ENCODE results near the gene CCDC126. TPM values are rescaled to one million over a fixed set of nuclear protein-coding genes. Genes with fewer than 3 reads are reported as not detected.

Gene CCDC126
- 37.2 TPM for total RNA-seq

GRCh38 chr7:23597094-23598091 is at the start of gene CCDC126:
TSS of gene CCDC126 (plus strand) at chr7:23597382. CDS start at chr7:23611316, 13,934 bp downstream.

DNA sequence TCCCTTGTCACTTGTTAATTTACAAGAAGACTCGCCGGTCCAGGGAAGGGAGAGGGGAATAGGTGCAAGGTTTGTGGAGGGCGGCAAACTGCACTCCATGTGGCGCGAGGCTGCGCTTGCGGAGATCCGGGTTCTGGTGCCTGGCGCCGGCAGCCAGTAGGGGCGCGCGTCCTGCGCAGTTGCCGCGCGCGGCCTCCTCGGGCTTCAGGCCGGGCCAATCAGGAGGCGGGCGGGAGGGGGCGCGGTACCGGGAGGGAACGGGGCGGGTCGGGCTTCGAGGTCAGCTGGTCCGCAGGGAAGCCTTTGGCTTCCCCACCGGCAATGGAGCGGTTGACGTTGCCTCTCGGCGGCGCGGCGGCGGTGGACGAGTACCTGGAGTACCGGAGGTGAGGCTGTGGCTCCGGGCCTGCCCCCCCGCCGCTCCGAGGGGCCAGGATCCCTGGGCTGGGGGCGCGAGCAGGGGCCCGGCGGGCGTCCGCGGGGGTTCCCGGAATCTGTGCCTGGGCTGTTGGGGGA is 82.8 kb downstream of the CCDC126 start, which contains the start of gene FAM221A:
TSS of gene FAM221A (plus strand) at position 302 of the 516 bp plus-strand sequence. CDS start at position 322, 20 bp downstream.

Small RNA genes within 50 kb of the gene (small RNA-seq; reads per million reads assigned to genes)
- gene AC006026.2 (ENCODE audit: low replicate concordance), result not detected

Other genes with a start within 250 kb of the CCDC126 start
- gene IGF2BP3, start 126.9 kb upstream of the CCDC126 start, total RNA-seq, result 61.0 TPM
- gene TRA2A, start 65.4 kb upstream of the CCDC126 start, total RNA-seq, result 88.6 TPM
- gene FAM221A, start 82.8 kb downstream of the CCDC126 start, total RNA-seq, result 16.9 TPM
- 6.6 TPM for gene STK31, start 112.8 kb downstream of the CCDC126 start, total RNA-seq